Neural progenitor cell (in vitro differentiated cells): ENCODE data around the gene NRGN.

Source experiments
- CTCF ChIP-seq: fragments of 200-600 bp; sonication (generic); IDR thresholded peaks from 2 replicates; pipeline ENCODE4 v1.5.1; 2017; ENCODE audit warnings: antibody characterized with exemption, mild to moderate bottlenecking
- EZH2phosphoT487 ChIP-seq: fragments of 200-600 bp; sonication (generic); IDR thresholded peaks from 2 replicates; pipeline ENCODE4 v1.6.1; 2017; ENCODE audit warnings: antibody characterized with exemption

GRCh38 chr11:124707829-124708228, 31.9 kb upstream of the NRGN start:
- no peak for TF ChIP-seq CTCF
- TF ChIP-seq EZH2phosphoT487, result no peak
